Prostate gland (tissue), 2 donors: Measurements from ENCODE around the gene PSMB11.

Experiments
- CTCF ChIP-seq, 4 experiments: fragments of 200-600 bp in 2 of 4; fragments of 450-650 bp in 2 of 4; sonication (generic) in 2 of 4; IDR thresholded peaks; 1 replicate in 3 of 4; 2 replicates in 1 of 4; pipeline ENCODE4 v1.5.1; 2016 to 2019; ENCODE audit warnings: antibody characterized with exemption in 4 of 4, mild to moderate bottlenecking in 2 of 4, moderate library complexity in 2 of 4
- POLR2A ChIP-seq: fragments of 450-650 bp; IDR thresholded peaks from one replicate; pipeline ENCODE4 v1.6.1; 2016; ENCODE audit warnings: antibody characterized with exemption, mild to moderate bottlenecking

- no peak for TF ChIP-seq CTCF (IDR thresholded peaks at IDR 0.05)
- TF ChIP-seq POLR2A = no peak
These were observed 13.2 kb upstream of the PSMB11 start for GRCh38 chr14:23028799-23029198.
